ENCODE results near the gene NUP98.
"Not testable (repeated sequence)": the region's sequence is repeated elsewhere in the genome, so short reads cannot be mapped to it uniquely, and the experiment has no call there.

The NUP98 gene

DNA sequence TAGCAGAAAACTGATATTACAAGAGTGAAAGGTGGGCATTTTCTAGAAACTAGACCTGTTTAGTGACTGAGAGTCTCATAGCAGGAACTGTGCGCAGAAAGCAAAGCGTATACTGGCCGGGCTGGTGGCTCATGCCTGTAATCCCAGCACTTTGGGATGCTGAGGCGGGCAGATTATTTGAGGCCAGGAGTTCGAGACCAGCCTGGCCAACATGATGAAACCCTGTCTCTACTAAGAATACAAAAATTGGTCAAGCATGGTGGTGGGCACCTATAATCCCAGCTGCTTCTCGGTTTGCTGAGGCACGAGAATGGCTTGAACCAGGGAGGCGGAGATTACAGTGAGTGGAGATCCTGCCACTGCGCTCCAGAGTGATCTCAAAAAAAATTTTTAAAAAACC is 1.8 kb upstream of the NUP98 start:
- no peak for DNase-seq (ENCODE audit: low read depth in 2 of 2)

DNA sequence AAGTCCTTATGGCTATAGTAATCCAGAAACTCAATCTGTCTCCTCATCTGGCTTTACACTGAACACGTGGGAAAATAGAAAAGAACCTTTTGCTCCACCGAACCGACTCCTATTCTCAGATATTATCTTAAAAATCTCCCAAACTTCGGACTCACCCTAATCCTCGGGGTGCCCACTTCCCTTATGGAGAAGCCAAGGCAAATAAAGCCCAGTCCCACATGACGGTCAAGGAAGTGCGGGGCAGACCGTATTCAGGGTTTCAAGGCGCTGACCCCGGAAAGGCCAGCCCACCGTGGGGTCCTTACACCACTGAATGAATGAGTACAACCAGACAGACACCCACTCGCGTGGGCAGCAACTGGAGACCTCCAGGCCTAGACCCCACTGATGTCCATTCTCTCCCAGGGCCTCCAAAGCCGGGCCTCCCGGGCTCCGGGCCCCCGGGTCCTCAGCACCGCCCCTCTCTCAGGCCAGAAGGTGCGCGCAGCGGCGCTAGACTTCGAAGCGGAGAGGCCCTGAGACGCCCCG is 489 bp downstream of the NUP98 start:
- DNase-seq (ENCODE audit: low read depth in 2 of 2) = no peak

DNA sequence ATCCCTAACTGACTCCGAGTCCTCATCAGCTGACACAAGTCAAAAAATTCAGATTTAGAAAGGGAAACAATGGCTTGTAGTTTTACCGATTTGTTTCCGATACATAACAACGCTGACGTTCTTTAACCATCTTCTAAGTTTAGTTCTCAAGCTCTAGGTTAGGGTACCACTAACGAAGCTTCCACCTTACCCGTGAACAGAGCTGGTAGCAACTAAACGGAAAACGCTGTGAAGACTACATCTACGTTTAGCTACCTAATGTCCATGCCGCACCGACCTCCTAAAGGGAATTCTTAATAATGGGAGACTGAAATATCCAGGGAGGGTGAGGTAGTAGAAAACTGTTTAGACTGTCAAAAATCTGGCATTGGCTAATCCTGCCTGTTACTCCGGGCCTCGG is 1.0 kb downstream of the NUP98 start:
- no peak for DNase-seq (ENCODE audit: low read depth in 2 of 2)

DNA sequence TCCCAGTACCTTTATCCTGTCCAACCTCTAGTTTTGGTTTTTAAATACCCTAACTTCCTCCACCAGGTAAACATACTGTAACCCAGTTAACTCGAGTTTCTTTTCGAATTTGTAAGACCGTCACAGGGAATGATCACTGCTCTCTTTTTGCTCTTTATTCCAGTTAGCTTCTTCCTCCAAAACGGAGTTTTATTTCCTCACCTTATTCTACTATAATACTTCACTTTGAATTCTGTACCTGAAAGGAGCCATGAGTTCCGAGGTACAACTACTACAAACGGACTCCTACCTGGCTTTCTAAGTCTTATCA is 1.4 kb downstream of the NUP98 start:
- no peak for DNase-seq (ENCODE audit: low read depth in 2 of 2)

DNA sequence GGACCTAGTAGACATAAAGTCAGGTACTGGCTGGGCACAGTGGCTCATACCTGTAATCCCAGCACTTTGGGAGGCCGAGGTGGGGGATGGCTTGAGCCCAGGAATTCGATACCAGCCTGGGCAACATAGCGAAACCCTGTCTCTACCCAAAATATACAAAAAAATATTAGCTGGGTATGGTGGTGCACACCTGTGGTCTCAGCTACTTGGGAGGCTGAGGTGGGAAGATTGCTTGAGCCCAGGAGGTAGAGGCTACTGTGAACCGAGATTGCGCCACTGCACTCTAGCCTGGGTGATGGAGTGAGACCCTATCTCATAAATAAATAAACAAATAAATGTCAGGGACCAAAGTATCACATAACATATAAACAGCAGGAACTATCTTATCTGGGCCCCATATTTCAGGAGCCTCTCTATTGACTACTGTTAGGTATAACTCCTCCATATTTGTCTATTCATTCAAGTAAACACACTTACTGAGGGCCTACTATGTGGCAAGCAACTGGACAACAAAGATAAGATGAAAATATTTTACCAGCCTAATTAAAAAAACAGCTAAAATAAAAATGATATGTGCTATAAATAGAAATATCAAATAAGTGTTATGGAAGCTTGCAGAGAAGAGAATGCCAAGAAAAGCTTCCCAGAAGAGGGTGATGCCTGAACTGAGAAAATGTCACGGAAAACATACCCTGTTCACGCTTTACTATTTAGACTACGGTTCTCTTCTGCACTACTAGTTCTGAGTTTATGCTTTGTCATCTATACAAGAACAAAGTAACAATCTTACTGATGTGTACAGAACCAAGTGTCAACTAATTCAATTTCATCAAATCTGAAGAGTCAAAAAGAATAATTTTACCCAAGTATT is 2.0 kb downstream of the NUP98 start:
- no peak for DNase-seq (ENCODE audit: low read depth in 2 of 2)

DNA sequence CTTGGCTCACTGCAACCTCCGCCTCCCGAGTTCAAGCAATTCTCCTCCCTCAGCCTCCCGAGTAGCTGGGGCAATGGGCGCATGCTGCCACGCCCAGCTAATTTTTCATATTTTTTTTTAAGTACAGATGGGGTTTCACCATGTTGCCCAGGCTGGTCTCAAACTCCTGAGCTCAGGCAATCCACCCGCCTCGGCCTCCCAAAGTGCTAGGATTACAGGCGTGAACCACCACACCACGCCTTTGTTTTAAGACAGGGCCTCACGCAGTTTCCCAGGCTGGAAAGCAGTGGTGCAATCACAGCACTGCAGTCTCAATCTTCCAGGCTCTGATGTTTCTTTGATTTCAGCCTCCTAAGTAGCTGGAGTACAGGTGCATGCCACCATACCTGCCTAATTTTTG is 3.0 kb downstream of the NUP98 start:
- DNase-seq (ENCODE audit: low read depth in 2 of 2) = not testable (repeated sequence)

DNA sequence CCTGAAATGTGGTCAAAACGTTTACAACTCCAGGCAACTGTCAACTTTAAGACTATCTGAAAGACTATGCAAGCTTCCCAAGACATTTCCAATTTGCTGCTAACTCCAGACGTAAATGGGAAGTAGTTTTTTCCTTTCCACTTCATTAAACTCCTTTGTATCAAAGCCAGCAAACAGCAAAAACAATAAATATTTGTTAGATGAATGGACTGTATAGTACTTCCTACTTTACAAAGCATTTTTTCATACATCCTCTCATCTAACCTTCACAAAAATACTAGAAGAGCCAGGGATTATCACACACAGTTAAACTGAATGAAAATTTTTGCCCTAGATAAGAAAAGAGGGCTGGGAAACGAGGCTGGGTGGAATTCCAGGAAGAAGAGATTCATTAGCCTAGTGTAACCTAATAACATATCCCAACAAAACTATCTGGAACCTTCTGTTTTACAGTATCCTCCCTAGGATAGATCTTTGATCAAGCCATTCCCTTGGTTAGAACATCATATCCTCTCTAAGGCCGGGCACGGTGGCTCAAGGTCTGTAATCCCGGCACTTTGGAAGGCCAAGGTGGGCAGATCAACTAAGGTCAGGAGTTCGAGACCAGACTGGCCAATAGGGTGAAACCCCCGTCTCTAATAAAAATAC is 10.4 kb downstream of the NUP98 start:
- no peak for DNase-seq (ENCODE audit: low read depth in 2 of 2)

DNA sequence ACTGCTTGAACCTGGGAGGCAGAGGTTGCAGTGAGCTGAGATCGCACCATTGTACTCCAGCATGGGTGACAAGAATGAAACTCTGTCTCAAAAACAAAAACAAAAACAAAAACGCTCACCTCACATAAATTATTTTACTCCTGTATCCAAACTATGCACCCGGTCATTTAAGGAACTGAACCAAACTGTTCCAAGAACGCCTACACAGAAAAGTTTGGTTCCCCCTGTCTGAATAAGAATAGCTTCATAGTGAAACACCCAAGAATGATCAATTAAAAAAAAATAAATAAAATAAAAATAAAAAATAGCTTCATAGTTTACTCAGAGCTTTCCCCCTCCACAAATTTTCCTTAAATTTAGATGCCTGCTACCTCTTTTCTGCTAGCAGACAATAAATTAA is 13.7 kb downstream of the NUP98 start:
- no peak for DNase-seq (ENCODE audit: low read depth in 2 of 2)

DNA sequence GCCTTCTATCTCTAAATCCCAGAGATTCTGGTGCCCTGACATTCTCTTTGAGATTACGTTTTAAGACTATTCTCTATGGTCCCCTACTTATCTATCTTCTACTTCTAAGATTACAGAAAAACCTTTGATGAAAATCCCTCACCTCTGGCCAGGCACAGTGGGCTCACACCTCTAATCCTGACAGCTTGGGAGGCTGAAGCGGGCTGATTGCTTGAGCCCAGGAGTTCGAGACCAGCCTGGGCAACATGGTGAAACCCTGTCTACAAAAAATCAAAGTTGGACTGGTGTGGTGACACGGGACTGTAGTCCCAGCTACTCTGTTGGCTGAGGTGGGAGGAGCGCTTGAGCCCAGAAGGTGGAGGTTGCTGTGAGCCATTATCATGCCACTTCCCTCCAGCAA is 14.4 kb downstream of the NUP98 start:
- no peak for DNase-seq (ENCODE audit: low read depth in 2 of 2)

DNA sequence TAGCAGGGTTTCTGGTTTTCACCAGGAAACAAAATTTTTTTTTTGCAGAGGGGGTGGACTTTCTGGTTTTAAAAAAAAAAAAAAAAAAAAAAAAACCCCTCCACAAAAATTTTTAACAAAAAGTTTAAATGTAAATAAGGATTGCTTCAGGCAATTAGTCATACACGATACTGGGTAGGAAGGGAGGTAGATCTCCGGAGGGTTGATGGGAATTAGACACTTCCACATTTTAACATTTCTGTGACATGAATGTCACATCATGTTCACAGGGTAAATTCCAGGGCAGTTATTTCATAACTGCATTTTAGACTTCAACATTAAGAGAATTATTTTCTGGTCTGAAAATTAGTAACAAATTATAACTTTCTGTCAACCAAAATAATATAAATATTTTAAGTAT is 15.9 kb downstream of the NUP98 start:
- no peak for DNase-seq (ENCODE audit: low read depth in 2 of 2)

DNA sequence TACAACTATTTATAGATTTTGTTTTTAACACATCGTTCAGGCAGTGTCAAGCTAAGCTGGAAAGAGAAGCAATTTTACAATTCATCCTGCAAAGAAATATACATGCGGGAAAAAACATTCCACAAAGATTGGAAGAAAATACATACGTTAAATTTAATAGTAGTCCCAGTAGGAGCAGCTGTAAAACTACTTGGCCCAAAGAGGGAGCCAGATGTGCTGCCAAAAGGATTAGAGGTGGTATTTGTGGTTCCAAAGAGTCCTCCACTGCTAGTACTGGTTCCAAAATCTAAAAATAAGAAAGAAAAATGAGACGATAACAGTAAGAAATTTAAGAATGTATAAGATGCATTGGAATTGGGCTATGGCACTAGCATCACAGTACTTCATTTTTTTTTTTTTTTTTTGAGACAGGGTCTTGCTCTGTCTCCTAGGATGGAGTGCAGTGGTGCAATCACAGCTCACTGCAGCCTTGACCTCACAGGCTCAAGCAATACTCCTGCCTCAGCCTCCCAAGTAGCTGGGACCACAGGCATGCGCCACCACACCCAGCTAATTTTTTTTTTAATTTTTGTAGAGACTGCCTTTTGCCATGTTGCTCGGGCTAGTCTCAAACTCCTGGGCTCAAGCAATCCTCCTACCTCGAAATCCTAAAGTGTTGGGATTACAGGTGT is 21.5 kb downstream of the NUP98 start:
- DNase-seq (ENCODE audit: low read depth in 2 of 2) = no peak

DNA sequence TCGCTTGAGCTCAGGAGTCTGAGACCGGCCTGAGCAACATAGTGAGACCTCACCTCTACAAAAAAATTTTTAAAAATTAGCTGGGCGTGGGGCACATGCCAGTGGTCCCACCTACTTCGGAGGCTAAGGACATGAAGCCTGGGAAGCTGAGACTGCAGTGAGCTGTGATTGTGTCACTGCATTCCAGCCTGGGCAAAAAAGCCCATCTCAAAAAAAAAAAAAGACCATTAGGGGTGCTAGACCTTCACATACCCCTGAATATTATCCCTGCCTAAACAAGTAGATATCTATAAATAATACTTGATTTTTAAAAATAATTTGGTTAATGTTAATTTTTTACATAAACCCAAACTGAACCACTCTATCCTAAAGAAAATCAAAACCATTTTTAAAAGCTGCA is 24.2 kb downstream of the NUP98 start:
- no peak for DNase-seq (ENCODE audit: low read depth in 2 of 2)

DNA sequence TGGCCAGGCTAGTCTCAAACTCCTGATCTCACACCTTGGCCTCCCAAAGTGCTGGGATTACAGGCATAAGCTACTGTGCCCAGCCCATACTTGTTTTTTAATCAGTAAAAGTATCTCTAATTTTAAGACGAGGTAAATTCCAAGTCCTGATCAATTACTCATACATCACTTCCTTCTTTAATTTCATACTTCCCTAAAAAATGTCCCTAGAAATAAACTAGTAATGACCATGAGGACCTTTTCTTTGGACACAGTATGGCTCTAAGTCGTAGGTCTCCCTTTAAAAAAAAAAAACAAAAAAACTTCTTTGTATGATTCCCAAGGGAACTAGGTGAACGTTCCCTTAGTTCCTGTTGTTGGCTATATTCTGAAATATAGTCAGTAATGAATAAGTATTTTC is 29.8 kb downstream of the NUP98 start:
- DNase-seq (ENCODE audit: low read depth in 2 of 2) = no peak

DNA sequence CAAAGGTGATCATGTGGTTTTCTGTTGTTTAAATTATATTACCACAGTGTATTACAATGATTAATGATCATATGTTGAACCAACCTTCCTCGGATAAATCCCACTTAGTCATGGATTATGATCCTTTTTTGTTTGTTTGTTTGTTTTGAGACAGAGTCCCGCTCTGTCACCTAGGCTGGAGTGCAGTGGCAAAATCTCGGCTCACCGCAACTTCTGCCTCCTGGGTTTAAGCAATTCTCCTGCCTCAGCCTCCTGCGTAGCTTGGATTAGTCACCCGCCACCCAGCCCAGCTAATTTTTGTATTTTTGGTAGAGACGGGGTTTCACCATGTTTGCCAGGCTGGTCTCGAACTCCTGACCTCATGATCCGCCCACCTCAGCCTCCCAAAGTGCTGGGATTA is 30.5 kb downstream of the NUP98 start:
- not testable (repeated sequence) for DNase-seq (ENCODE audit: low read depth in 2 of 2)

DNA sequence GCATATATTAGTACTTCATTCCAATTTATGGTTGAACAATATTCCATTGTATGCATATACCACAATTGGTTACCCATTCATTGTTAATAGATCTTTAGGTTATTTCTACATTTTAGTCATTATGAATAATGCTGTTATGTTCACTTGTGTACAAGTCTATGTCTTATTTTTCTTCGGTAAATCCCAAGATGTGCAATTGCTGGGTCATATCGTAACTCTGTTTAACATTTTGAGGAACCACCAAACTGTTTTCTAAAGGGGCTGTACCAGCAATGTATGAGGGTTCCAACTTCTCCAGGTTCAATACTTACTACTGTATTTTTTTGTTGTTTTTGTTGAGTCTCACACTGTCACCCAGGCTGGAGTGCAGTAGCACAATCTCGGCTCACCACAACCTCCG is 33.1 kb downstream of the NUP98 start:
- DNase-seq (ENCODE audit: low read depth in 2 of 2) = no peak

DNA sequence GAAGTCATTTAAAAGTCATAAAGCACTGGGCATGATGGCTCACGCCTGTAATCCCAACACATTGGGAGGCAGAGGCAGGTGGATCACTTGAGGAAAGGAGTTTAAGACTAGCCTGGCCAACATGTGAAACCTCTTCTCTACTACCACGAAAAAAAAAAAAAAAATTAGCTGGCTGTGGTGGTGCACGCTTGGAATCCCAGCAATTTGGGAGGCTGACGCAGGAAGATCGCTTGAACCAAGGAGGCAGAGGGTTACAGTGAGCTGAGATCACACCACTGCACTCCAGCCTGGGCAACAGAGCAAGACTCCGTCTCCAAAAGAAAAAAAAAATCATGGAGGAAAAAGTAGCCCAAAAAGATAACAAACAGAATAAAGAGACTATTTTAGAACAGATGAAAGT is 42.2 kb downstream of the NUP98 start:
- DNase-seq (ENCODE audit: low read depth in 2 of 2) = no peak

DNA sequence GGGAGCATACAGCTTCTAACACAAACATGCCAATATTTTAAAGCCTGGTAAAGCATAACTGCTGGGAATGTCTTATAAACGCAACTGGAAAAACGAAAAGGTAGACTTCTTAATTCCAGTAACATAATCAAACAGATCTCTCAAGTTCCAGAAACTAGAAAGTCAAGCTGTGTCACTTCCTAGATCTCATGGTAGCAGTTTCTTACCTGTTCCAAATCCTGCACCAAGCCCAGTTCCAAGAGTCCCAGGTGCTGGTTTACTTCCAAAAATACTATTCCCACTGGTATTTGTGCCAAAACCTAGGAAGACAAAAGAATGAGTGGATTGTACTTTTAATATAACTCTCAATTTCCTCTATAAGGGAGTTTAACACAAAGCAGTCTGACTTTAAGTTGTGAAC is 44.2 kb downstream of the NUP98 start:
- DNase-seq (ENCODE audit: low read depth in 2 of 2) = no peak

DNA sequence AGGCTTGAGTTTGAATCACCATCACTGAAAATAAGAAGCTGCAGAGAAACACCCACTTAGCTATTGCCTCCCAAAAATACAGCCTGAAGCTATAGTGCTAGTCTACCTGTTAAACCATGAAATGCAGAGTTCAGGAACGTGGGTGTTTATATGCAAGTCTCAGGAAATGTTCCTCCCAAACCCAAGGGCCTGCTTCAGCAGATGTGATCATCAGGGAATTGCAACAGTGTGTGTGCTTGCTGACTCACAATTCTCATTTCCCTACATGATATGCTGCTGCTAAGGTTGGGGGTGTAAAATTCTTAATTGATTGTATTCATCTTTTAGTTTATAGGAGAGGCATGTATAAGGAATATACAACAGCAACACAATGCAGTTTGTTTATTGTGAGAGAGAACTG is 49.6 kb downstream of the NUP98 start:
- no peak for DNase-seq (ENCODE audit: low read depth in 2 of 2)

DNA sequence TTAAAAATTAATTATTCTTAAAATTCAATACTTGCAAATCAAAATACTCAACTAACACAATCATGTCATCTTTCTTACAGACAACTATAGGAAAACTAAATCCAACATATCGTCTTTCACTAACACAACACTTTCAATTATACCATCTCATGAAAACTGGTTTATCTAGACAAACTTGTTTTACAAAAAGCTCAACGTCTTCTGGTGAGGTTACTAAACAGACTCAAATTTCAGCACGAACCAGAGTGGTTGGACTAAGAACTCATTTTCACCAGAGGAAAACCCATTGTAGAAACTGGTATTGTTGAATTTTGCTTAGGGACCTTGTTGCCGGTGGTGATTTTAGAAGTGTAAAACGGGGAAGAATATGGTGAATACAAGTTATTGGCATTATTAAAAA is 52.2 kb downstream of the NUP98 start:
- no peak for DNase-seq (ENCODE audit: low read depth in 2 of 2)

DNA sequence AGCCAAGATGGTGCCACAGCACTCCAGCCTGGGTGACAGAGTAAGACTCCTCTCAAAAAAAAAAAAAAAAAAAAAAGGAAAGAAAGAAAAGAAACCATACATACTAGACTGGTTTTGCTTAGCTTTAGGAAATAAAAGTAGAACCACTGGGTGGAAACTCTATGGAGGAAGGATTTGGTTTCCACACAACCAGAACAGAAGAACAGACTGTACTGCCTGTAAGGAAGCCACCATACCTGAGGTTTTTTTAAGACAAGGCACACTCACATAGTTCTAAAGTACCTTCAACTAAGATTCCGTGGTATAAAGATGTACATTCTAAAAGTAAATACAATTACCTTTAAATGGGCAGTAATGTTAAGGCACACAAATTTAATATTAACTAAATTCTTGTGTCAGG is 58.6 kb downstream of the NUP98 start:
- DNase-seq (ENCODE audit: low read depth in 2 of 2) = no peak

DNA sequence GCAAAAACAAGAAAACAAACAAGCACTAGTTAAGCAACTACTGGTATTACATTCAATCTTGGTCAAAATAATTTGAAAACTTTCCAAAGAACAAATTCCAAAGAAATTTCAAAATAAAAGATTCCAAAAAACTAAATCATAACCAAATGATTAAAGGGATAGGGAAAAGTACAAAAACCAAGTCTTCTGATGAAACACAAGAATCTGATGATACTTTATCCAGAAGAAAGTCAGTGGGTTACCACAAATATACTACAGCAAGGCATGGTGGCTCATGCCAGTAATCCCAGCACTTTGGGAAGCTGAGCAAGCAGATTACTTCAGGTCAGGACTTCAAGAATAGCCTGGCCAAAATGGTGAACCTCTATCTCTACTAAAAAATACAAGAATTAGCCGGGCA is 59.1 kb downstream of the NUP98 start:
- DNase-seq (ENCODE audit: low read depth in 2 of 2) = no peak

DNA sequence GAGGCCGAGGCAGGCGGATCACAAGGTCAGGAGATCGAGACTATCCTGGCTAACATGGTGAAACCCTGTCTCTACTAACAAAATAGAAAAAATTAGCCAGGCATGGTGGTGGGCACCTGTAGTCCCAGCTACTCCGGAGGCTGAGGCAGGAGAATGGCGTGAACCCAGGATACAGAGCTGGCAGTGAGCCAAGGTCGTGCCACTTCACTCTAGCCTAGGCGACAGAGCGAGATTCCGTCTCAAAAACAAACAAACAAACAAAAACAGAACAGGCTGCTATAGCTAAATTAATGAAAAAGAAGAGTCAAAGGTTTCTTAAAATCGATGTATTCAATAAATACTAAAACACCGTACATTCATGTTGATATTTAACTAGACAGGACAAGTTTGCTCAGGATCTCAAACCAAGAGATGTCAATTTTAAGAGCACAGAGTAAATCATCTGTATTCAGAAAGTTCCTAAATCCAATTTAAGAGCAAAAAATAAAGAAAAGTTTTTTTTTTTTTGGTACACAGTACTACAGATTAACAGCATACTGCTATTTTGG is 59.9 kb downstream of the NUP98 start:
- no peak for DNase-seq (ENCODE audit: low read depth in 2 of 2)

DNA sequence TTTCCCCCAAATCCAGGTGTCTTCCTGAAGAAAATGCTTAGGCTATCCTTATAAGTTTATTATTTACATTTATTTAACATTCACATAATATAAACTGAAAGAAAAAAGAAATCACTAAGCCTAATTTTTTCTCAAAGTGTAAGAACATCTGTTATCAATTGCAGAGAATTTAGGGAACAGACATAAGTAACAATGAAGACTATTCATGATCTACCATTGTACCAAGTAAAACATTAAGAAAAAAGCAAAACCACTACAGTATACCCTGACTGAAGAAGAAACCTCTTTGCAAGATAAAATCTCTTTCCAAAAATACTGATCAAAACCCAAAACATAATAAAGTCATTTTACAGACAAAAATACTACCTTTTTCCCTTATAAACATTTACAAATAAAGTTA is 60.5 kb downstream of the NUP98 start:
- DNase-seq (ENCODE audit: low read depth in 2 of 2) = no peak
